Parathyroid adenoma (tissue), 2 donors: Measurements from ENCODE around the gene TXNRD3.

ENCODE experiments used
- H2AFZ ChIP-seq: fragments of 300-600 bp; sonication (generic); one replicate; pipeline ENCODE4 v1.7.0; 2017; ENCODE audit warnings: antibody characterized with exemption, mild to moderate bottlenecking
- H3K27ac ChIP-seq: fragments of 300-600 bp; sonication (generic); one replicate; pipeline ENCODE4 v1.7.0; 2017
- H3K27me3 ChIP-seq: fragments of 300-600 bp; sonication (generic); one replicate; pipeline ENCODE4 v1.7.0; 2017; ENCODE audit warnings: low read length; ENCODE audit not compliant: control insufficient read depth, insufficient read depth
- H3K36me3 ChIP-seq: fragments of 300-600 bp; sonication (generic); one replicate; pipeline ENCODE4 v1.7.0; 2017; ENCODE audit warnings: low read length; ENCODE audit not compliant: control insufficient read depth, insufficient read depth
- H3K4me1 ChIP-seq: fragments of 300-600 bp; sonication (generic); one replicate; pipeline ENCODE4 v1.7.0; 2017; ENCODE audit warnings: control low read depth
- H3K4me2 ChIP-seq: fragments of 300-600 bp; sonication (generic); one replicate; pipeline ENCODE4 v1.7.0; 2017; ENCODE audit warnings: low read length
- H3K4me3 ChIP-seq: fragments of 300-600 bp; sonication (generic); one replicate; pipeline ENCODE4 v1.7.0; 2017; ENCODE audit warnings: low read depth, low read length
- H3K79me2 ChIP-seq: fragments of 300-600 bp; sonication (generic); one replicate; pipeline ENCODE4 v1.7.0; 2017; ENCODE audit warnings: control low read depth
- H3K9ac ChIP-seq: fragments of 300-600 bp; sonication (generic); one replicate; pipeline ENCODE4 v1.7.0; 2017; ENCODE audit warnings: mild to moderate bottlenecking
- H3K9me3 ChIP-seq: fragments of 300-600 bp; sonication (generic); one replicate; pipeline ENCODE4 v1.7.0; 2017; ENCODE audit warnings: low read length; ENCODE audit not compliant: control insufficient read depth
- TF ChIP-seq, protein P1 (sequence below): fragments of 300-600 bp; sonication (generic); IDR thresholded peaks from one replicate; pipeline ENCODE4 v1.7.0; 2017; ENCODE audit warnings: antibody characterized with exemption, mild to moderate bottlenecking
- donor health status: primary hyperparathyroidism.

Gene TXNRD3

DNA sequence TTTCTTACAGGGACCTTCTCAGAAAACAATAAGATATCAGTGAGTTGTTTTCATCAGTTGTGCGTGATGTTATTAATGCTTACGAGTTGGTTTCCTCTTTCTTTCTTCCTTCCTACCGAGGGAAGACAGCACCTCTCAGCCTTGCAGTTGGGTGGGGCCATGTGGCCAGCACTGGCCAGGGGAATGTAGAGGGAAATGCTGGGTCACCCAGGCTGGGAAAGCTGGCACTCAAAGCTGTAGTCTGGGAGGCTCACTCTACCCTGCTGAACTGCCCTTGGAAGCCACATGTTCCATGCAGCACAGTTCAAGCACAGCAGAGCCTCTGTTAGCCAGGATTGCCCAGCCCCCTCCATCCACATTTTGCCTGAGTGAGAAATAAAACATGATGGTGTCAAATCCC is 39.0 kb upstream of the TXNRD3 start:
- H3K4me3 ChIP-seq, result no peak overlapping the region
- TF ChIP-seq, protein P1, sequence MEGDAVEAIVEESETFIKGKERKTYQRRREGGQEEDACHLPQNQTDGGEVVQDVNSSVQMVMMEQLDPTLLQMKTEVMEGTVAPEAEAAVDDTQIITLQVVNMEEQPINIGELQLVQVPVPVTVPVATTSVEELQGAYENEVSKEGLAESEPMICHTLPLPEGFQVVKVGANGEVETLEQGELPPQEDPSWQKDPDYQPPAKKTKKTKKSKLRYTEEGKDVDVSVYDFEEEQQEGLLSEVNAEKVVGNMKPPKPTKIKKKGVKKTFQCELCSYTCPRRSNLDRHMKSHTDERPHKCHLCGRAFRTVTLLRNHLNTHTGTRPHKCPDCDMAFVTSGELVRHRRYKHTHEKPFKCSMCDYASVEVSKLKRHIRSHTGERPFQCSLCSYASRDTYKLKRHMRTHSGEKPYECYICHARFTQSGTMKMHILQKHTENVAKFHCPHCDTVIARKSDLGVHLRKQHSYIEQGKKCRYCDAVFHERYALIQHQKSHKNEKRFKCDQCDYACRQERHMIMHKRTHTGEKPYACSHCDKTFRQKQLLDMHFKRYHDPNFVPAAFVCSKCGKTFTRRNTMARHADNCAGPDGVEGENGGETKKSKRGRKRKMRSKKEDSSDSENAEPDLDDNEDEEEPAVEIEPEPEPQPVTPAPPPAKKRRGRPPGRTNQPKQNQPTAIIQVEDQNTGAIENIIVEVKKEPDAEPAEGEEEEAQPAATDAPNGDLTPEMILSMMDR, result no peak
- no peaks in the 10 kb centered on the region for H3K9me3 ChIP-seq
- H3K27ac ChIP-seq, result no peak overlapping the region
- H3K4me2 ChIP-seq, result no peak overlapping the region
- H3K27me3 ChIP-seq, result no peaks in the 10 kb centered on the region
- no peaks in the 10 kb centered on the region for H3K36me3 ChIP-seq
- no peaks in the 10 kb centered on the region for H3K4me1 ChIP-seq
- H2AFZ ChIP-seq, result no peak overlapping the region
- H3K9ac ChIP-seq, result no peak overlapping the region
- H3K79me2 ChIP-seq, result no peaks in the 10 kb centered on the region

DNA sequence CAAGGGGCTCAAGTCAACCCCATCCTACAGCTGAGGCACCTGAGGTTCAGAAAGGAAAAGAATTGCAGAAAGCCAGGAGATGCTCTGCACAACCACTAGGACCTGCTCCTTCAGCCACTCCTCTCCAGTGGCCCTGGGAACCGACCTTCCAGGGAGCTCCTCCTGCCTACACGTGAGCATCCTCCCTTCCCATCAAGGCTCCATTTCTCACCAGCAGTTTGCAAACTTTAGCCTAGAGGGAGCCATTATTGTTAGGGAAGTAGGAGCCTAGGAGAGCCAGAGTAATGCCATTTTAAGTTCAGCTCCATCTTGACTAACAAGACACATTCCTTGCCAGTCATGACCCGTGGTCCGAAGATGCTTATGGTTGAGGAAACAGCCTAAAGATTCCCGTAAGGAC is 37.9 kb upstream of the TXNRD3 start:
- Histone ChIP-seq H3K9me3 (no peaks in the 10 kb centered on the region), H2AFZ (no peak overlapping the region), H3K36me3 (no peaks in the 10 kb centered on the region), H3K9ac (no peak overlapping the region), H3K4me2 (no peak overlapping the region), H3K27me3 (no peaks in the 10 kb centered on the region), H3K27ac (no peak overlapping the region), H3K4me1 (no peaks in the 10 kb centered on the region), H3K4me3 (no peak overlapping the region), H3K79me2 (no peaks in the 10 kb centered on the region)
- TF ChIP-seq, protein P1, result no peak

- no peaks in the 10 kb centered on the region for H3K36me3 ChIP-seq
- no peaks in the 10 kb centered on the region for H3K9me3 ChIP-seq
- TF ChIP-seq, protein P1, result no peak
- no peak overlapping the region for H3K9ac ChIP-seq
- no peak overlapping the region for H2AFZ ChIP-seq
- H3K27ac ChIP-seq, result no peak overlapping the region
- no peak overlapping the region for H3K4me2 ChIP-seq
- H3K79me2 ChIP-seq, result no peaks in the 10 kb centered on the region
- H3K4me1 ChIP-seq, result no peaks in the 10 kb centered on the region
- no peak overlapping the region for H3K4me3 ChIP-seq
- H3K27me3 ChIP-seq, result no peaks in the 10 kb centered on the region
These were observed 36.8 kb upstream of the TXNRD3 start for GRCh38 chr3:126691765-126692164.

GRCh38 chr3:126685493-126685892 is 30.6 kb upstream of the TXNRD3 start:
- Histone ChIP-seq H3K9ac (no peak overlapping the region), H3K27me3 (no peaks in the 10 kb centered on the region), H3K9me3 (no peaks in the 10 kb centered on the region), H2AFZ (no peak overlapping the region), H3K27ac (no peak overlapping the region), H3K4me2 (no peak overlapping the region), H3K4me1 (no peaks in the 10 kb centered on the region), H3K4me3 (no peak overlapping the region), H3K79me2 (no peaks in the 10 kb centered on the region), H3K36me3 (no peaks in the 10 kb centered on the region)
- TF ChIP-seq, protein P1, result no peak

DNA sequence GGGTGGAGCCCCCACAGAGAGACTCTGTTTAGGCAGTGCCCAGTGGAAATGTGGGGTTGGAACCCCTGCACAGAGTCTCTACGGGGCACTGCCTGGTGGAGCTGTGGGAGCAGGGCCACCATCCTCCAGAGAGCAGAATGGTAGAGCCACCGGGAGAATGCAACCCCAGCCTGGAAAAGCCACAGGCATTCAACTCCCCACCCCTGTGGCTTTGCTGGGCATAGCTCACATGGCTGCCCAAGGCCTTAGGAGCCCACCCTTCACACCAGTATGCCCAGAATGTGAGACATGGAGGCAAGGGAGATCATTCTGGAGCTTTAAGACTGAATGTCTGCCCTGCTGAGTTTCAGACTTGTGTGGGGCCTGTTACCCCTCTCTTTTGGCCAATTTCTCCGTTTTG is 30.1 kb upstream of the TXNRD3 start:
- TF ChIP-seq, protein P1, result no peak
- Histone ChIP-seq H2AFZ (no peak overlapping the region), H3K27ac (no peak overlapping the region), H3K4me2 (no peak overlapping the region), H3K79me2 (no peaks in the 10 kb centered on the region), H3K4me1 (no peaks in the 10 kb centered on the region), H3K36me3 (no peaks in the 10 kb centered on the region), H3K9me3 (no peaks in the 10 kb centered on the region), H3K4me3 (no peak overlapping the region), H3K9ac (no peak overlapping the region), H3K27me3 (no peaks in the 10 kb centered on the region)
